GM23248 (cell line): ENCODE measurements around the gene FOXS1.

ENCODE experiments used
- EZH2 ChIP-seq: fragments of 200-600 bp; sonication (generic); IDR thresholded peaks from 2 replicates; pipeline ENCODE4 v1.6.1; 2018; ENCODE audit warnings: antibody characterized with exemption, mild to moderate bottlenecking; ENCODE audit not compliant: insufficient read depth, poor library complexity, severe bottlenecking
- EZH2phosphoT487 ChIP-seq: fragments of 200-600 bp; sonication (generic); IDR thresholded peaks from 2 replicates; pipeline ENCODE4 v1.6.1; 2018; ENCODE audit warnings: antibody characterized with exemption, moderate library complexity, mild to moderate bottlenecking, low read depth; ENCODE audit not compliant: insufficient read depth

GRCh38 chr20:31809661-31810060 lies 35.7 kb downstream of the FOXS1 start:
- TF ChIP-seq EZH2, result no peak
- TF ChIP-seq EZH2phosphoT487, result no peak
